Fibroblast of the aortic adventitia (primary cell): Measurements from ENCODE around the gene MMD. TPM values are rescaled to one million over a fixed set of nuclear protein-coding genes. Genes with fewer than 3 reads are reported as not detected.
"Not testable (repeated sequence)": the region's sequence is repeated elsewhere in the genome, so short reads cannot be mapped to it uniquely, and the experiment has no call there.

Experiments
- DNase-seq: peaks from one replicate; pipeline ENCODE4 v3.0.0-alpha.2; 2010; ENCODE audit warnings: low read depth
- H3K4me3 ChIP-seq: 2 replicates; pipeline ENCODE4 v1.5.1; 2011; ENCODE audit warnings: low read depth, mild to moderate bottlenecking, control low read depth, low read length, moderate library complexity
- CTCF ChIP-seq: IDR thresholded peaks from 2 replicates; pipeline ENCODE4 v1.5.1; 2011; ENCODE audit warnings: mild to moderate bottlenecking, low read length, control low read depth, inconsistent platforms; ENCODE audit not compliant: insufficient read depth
- total RNA-seq: library from RNA; depleted of rRNA; stranded (reverse); fragments of >200 nt; gene quantifications from 2 replicates; pipeline ENCODE4 v1.2.3, GENCODE V29; 2012; ENCODE audit warnings: low replicate concordance

MMD gene
- total RNA-seq, 1 donor: 19.5 TPM

DNA sequence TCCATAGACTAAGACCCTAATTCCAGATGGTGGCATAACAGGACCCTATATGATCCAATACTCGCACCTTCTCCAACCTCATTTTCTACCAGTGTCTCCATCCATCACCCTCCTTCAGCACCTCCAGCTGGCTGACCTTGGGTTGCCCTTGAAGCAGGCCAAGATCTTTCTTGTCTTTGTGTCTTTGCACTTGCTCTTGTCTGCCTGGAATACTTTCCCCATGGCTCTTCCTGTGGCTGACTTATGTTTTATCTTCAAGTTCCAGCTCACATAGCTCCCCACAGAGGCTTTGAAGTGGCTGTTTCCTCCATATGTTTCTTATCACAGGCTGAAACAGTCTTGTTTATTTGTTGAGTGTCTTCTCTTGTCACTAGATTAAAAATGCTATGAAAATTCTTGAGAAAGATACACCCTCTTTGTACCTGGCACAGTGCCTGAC is 29.6 kb upstream of the MMD start:
- DNase-seq: peak; percentile 79
- TF ChIP-seq CTCF: no peak
- no peak overlapping the region for H3K4me3 ChIP-seq

DNA sequence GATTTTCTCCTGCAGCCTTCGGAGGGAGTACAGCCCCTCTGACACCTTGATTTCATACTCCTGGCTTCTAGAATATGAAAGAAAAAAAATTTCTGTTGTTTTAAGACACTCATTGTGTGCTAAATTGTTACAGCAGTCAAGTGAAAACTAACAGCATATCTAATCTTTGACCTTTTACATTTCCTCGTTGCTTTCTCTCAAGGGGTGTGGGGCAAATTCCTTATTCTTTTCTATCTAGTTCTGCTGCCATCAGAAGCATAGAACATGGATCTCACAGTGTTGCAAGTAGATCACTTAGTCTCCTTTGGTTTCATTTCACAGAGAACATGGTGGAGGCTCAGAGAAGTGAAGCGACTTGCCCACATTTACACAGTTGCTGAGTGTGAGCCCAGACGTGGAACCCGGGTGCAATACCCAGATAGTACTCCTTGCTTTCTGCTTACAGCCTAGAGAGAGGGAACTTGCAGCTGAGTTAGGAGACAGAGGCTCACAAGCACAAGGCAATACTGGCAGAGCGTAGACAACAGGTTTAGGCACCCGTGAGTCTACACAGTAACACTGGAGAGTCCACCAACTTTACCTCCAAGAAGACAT is 28.7 kb upstream of the MMD start:
- no peak overlapping the region for H3K4me3 ChIP-seq
- no peak for DNase-seq
- no peak for TF ChIP-seq CTCF

DNA sequence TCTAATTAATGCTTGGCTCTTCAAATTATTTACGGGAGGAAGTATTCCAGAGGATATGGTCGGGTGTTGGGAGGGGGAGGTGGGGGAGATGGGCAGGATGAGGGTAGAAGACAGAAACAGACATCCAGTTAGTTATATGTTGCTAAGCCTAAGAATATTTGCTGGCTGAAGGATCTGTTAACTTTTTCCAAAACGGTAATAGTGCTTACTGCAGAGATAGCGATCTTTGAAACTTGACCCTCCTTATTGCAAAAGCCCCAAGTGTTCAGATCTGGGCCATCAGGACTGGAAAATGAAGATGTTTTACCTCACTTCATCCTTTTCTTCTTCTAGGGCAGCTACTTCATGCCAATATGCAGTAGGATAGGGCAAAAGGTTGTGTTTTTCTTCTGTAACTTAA is 27.0 kb upstream of the MMD start:
- DNase-seq: peak; percentile 54
- no peak for TF ChIP-seq CTCF
- no peak overlapping the region for H3K4me3 ChIP-seq

DNA sequence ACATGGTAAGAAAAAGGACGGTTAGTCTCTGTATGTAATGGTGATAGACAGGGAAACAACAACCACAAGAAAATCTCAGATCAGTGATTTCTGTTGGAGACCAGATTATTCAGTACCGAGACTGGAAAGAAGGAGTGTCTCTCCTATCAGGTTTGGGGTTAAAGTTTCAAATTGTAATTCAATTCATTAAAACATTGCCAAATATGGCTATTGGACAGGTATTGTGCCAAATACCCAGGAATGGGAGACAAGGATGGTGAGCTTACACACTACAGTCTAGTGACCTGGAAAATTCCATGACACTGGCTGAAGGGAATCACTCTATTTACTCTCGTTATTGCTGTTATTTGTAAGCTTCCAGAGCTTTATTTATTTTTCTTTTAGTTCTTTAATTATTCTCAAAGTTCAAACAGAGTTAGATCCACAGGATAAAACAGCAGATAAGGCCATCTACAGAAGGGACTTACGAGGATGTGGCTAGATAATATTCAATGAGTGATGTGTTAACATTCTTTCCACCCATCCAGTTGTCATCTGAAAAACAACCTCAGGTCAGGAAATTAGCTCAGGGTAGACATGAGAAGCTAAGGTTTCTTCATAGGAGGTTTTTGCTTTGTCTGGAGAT is 25.1 kb upstream of the MMD start:
- H3K4me3 ChIP-seq: no peak overlapping the region
- DNase-seq: no peak
- no peak for TF ChIP-seq CTCF

- DNase-seq, H3K4me3 ChIP-seq: not testable (repeated sequence)
Measured at GRCh38 chr17:55446004-55446403, 24.4 kb upstream of the MMD start.

DNA sequence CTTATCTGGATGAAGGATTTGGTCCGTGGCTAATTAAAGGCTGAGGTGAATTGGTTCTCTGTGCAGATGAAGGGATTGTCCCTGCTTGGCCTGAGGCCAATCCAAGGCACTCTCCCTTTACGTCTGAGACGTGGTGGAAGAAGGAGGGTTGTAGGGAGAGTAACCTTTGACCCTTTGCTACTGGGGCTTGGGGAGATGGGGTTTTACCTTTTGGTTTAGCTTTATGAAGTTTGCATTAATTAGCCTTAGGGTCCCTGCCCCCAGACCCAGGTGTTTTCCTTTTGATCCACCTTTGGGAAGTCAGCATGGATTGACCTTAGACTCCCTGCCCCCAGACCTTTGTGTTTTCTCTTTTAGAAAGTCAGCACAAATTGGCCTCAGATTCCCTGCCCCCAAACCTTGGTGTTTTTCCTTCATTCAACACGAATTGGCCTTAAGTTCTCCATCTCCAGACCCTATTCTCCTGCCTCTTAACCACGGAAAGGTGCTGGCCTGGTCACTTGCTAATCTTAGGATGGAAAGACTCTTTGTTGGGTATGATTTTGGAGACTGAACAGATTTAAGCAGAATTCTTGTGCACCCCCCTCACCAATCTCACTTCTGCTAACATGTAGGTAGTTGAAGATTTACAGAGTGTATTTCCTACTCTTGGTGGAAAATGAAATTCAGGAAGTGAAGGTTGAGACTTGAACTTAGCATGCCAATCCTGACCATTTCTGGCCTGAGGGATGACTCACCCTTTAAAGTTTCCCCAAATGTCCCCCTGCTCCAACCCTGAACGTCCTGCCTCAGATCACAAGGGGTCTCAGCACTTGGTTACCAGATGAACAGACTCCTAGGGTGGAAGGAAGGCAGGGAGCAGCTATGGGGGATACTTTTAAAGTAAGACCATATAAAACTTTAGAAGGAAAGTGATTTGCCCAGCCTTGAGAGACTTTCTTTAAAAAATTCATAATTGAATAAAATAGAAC is 23.1 kb upstream of the MMD start:
- TF ChIP-seq CTCF: no peak
- DNase-seq: no peak
- no peak overlapping the region for H3K4me3 ChIP-seq

DNA sequence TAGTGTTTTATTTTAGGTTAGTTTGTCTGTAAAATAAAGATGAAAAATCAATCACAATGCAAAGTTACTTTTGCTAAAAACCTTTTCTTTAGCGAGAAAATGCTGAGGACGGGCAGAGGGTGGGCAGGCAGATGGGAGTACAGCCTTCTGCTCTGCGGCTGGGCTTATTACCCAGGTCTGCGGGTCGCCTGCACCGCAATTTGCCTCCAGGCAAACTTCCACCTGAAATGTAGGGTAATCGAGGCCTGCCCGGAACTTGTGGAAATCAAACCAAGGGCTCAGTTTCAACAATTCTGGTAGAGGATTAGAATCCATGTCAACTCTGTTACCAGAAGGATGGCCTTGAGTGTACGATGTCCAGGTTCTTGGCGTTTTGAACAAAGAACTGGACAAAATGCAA is 22.3 kb upstream of the MMD start:
- DNase-seq: no peak
- no peak overlapping the region for H3K4me3 ChIP-seq
- no peak for TF ChIP-seq CTCF
